ENCODE measurements around the gene RASSF8.

The RASSF8 gene

GRCh38 chr12:26121323-26122060 lies 163.0 kb downstream of the RASSF8 start:
- no peaks in the 10 kb centered on the region for H3K27me3 ChIP-seq (replicated peaks; ENCODE audit: insufficient read depth, low read length)
- peaks cover 49% of the 10 kb centered on the region for H3K79me2 ChIP-seq (ENCODE audit: low read length)
- peak overlapping the region; percentile 90 for H3K27ac ChIP-seq (ENCODE audit: low read length)
- no peaks in the 10 kb centered on the region for H3K9me3 ChIP-seq (replicated peaks; ENCODE audit: insufficient read depth, low read length)
- H3K4me2 ChIP-seq (ENCODE audit: low read depth, low read length) = peak overlapping the region; percentile 87
- no peak overlapping the region for H2AFZ ChIP-seq (ENCODE audit: low read length)
- TF ChIP-seq EZH2 (optimal IDR thresholded peaks at IDR 0.05; ENCODE audit: low read depth, low read length) = no peak
- TF ChIP-seq, protein P1, sequence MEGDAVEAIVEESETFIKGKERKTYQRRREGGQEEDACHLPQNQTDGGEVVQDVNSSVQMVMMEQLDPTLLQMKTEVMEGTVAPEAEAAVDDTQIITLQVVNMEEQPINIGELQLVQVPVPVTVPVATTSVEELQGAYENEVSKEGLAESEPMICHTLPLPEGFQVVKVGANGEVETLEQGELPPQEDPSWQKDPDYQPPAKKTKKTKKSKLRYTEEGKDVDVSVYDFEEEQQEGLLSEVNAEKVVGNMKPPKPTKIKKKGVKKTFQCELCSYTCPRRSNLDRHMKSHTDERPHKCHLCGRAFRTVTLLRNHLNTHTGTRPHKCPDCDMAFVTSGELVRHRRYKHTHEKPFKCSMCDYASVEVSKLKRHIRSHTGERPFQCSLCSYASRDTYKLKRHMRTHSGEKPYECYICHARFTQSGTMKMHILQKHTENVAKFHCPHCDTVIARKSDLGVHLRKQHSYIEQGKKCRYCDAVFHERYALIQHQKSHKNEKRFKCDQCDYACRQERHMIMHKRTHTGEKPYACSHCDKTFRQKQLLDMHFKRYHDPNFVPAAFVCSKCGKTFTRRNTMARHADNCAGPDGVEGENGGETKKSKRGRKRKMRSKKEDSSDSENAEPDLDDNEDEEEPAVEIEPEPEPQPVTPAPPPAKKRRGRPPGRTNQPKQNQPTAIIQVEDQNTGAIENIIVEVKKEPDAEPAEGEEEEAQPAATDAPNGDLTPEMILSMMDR (IDR thresholded peaks at IDR 0.05; ENCODE audit: low read length) = no peak
- DNase-seq = peak; percentile 37
- H3K9ac ChIP-seq (ENCODE audit: low read length) = peak overlapping the region; percentile 86
- peaks cover 81% of the 10 kb centered on the region for H3F3A ChIP-seq (ENCODE audit: insufficient read depth, low read length)
- H3K4me1 ChIP-seq (ENCODE audit: low read length) = peaks cover 28% of the 10 kb centered on the region
- no peaks in the 10 kb centered on the region for H3K36me3 ChIP-seq (replicated peaks; ENCODE audit: insufficient read depth, low read length)
- H3K4me3 ChIP-seq (ENCODE audit: low read length) = peak overlapping the region; percentile 65
- H4K20me1 ChIP-seq (ENCODE audit: insufficient read depth, low read length) = no peaks in the 10 kb centered on the region
- no peaks in the 10 kb centered on the region for H3K9me2 ChIP-seq (replicated peaks; ENCODE audit: insufficient read depth, low read length)

DNA sequence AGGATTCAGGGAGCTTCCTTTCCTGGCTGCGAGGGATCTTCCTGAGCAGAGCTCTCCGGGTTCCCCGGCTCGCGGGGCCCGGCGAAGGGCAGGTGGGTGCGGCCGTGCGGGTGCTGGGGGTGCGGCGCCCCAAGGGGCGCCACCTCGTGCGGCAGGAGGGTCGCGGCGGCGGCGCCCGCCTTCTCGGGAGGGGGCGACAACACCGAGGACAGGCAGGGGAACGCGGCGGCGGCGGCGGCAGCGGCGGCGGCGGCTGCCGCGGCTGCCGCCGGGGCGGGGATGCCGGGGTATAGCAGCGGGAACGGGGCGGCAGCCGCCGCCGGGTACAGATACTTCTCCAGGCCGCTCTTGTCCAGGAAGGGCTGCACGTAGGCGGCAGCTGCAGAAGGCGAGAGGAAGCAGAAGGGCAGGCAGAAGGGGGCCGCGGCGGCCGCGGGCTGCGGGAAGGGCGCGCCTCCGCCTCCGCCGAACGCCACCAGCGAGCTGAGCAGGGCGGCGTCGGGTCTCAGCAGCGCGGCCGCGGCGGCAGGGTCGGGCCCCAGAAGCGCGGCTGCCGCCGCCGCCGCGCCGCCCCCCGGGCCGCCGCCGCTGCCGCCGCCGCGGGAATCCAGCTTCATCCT lies 163.7 kb downstream of the RASSF8 start:
- peak overlapping the region; percentile 86 for H3K9ac ChIP-seq (ENCODE audit: low read length)
- H3K9me3 ChIP-seq (replicated peaks; ENCODE audit: insufficient read depth, low read length) = no peaks in the 10 kb centered on the region
- no peaks in the 10 kb centered on the region for H3K9me2 ChIP-seq (replicated peaks; ENCODE audit: insufficient read depth, low read length)
- peaks cover 49% of the 10 kb centered on the region for H3K79me2 ChIP-seq (ENCODE audit: low read length)
- TF ChIP-seq, protein P1 (IDR thresholded peaks at IDR 0.05; ENCODE audit: low read length) = no peak
- no peak for TF ChIP-seq EZH2phosphoT487 (IDR thresholded peaks at IDR 0.05; ENCODE audit: low read length)
- TF ChIP-seq EZH2 (optimal IDR thresholded peaks at IDR 0.05; ENCODE audit: low read depth, low read length) = no peak
- DNase-seq = peak; percentile 19
- H2AFZ ChIP-seq (ENCODE audit: low read length) = no peak overlapping the region
- H3K27ac ChIP-seq (ENCODE audit: low read length) = peak overlapping the region; percentile 98
- H3K36me3 ChIP-seq (replicated peaks; ENCODE audit: insufficient read depth, low read length) = no peaks in the 10 kb centered on the region
- no peaks in the 10 kb centered on the region for H3K27me3 ChIP-seq (replicated peaks; ENCODE audit: insufficient read depth, low read length)
- no peaks in the 10 kb centered on the region for H4K20me1 ChIP-seq (ENCODE audit: insufficient read depth, low read length)
- peaks cover 29% of the 10 kb centered on the region for H3K4me1 ChIP-seq (ENCODE audit: low read length)
- peak overlapping the region; percentile 77 for H3K4me3 ChIP-seq (ENCODE audit: low read length)
- peak overlapping the region; percentile 87 for H3K4me2 ChIP-seq (ENCODE audit: low read depth, low read length)
- H3F3A ChIP-seq (ENCODE audit: insufficient read depth, low read length) = peaks cover 81% of the 10 kb centered on the region

DNA sequence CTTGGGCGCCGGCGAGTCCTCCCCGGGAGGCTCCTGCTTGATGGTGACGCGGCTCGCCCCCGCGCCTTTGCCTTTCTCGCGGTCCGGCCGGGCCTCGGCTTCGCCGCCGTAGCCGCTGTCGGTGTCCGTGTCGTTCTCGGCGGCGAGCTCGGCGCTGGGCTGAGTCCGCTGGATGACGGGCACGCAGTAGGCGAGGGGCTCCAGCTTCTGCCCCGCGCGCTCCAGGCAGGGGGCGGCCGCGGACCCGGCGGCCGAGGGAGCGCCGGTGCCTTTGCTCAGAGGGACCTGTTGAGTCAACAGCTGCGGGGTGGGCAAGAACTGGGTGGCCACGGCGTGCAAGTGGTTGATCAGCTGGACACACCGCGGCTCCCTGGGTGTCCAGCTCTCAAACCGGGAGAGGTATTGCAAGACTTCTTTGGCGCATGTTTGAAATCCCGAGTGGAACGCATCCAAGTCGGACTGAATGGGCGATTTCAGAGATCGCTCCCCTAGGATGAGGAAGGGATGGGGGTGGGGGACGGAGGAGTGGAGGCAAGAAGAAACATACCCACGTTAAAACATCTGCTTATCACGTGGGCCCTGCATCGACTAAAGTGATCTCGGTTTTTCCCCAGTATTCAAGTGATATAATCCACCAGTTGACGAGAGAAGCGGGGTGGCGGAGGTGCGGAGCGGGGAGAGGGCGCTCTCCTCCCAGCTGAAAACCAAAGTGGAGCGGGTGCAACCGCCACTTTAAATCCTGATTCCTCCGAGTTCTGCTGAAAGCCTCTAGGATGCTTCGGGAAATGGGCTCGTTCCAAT lies 164.4 kb downstream of the RASSF8 start:
- Histone ChIP-seq H3K9me2 (replicated peaks; ENCODE audit: insufficient read depth, low read length) (no peaks in the 10 kb centered on the region), H3K36me3 (replicated peaks; ENCODE audit: insufficient read depth, low read length) (no peaks in the 10 kb centered on the region), H3K79me2 (ENCODE audit: low read length) (peaks cover 49% of the 10 kb centered on the region), H4K20me1 (ENCODE audit: insufficient read depth, low read length) (no peaks in the 10 kb centered on the region), H3F3A (ENCODE audit: insufficient read depth, low read length) (peaks cover 76% of the 10 kb centered on the region), H2AFZ (ENCODE audit: low read length) (peak overlapping the region; percentile 48), H3K9me3 (replicated peaks; ENCODE audit: insufficient read depth, low read length) (no peaks in the 10 kb centered on the region), H3K9ac (ENCODE audit: low read length) (peak overlapping the region; percentile 80), H3K27ac (ENCODE audit: low read length) (peak overlapping the region; percentile 98), H3K4me2 (ENCODE audit: low read depth, low read length) (peak overlapping the region; percentile 76), H3K4me1 (ENCODE audit: low read length) (peaks cover 28% of the 10 kb centered on the region), H3K27me3 (replicated peaks; ENCODE audit: insufficient read depth, low read length) (no peaks in the 10 kb centered on the region), H3K4me3 (ENCODE audit: low read length) (peak overlapping the region; percentile 77)
- DNase-seq = peak; percentile 76
- TF ChIP-seq, protein P1 (IDR thresholded peaks at IDR 0.05; ENCODE audit: low read length) = peak; percentile 52
- TF ChIP-seq EZH2 (optimal IDR thresholded peaks at IDR 0.05; ENCODE audit: low read depth, low read length) (no peak), EZH2phosphoT487 (IDR thresholded peaks at IDR 0.05; ENCODE audit: low read length) (no peak)

Measured in MM.1S (cell line).